Measurements from ENCODE around the gene SPEM3. TPM values are rescaled to one million over a fixed set of nuclear protein-coding genes. Genes with fewer than 3 reads are reported as not detected.

Gene SPEM3
- total and polyA plus RNA-seq, 12 donors, result not detected

DNA sequence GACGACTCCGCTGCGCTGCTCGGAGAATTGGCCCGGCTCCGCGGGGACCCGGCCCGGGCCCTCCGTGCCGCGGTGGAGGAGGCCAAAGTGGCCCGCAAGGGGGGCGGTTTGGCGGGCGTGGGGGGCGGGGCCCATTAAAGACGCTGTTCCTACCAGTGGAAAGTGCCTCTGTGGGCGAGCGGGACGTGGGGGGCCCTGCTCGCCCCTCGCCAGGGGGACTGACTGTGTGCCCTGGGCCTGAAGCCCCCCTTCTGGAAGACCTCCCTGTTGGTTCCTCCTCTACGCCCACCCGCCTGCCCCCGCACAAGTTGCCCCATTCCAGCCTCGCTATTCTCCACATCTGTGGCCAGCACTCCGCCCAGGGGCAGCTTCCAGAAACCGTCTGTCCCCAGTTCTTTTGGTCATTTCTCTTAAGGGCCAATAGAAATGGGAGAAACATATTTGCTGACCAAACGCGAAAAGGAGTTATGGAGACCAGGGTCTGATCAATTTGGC is 8.8 kb downstream of the SPEM3 start:
- intact Hi-C loops (cut with DNase I), result loop anchor here (5.0 kb wide), 2 partner anchors 40 to 125 kb away; partner anchors contain the start of genes SENP3 (in 1 of the 2) and ZBTB4 (in 1 of the 2)
- DNase-seq, result peak in 2 of 7 donors; percentile 53 to 58
- Histone ChIP-seq H3K27ac (peak overlapping the region; percentile 78 to 94 (median 90)), H3K4me1 (replicated peaks in 1 of 2) (peaks cover 50 to 52% of the 10 kb centered on the region in 2 donors), H3K27me3 (no peaks in the 10 kb centered on the region), H3K9me3 (replicated peaks in 1 of 3) (no peaks in the 10 kb centered on the region), H3K36me3 (replicated peaks in 1 of 2) (no peaks in the 10 kb centered on the region), H3K4me3 (peak overlapping the region in 2 of 4 donors; percentile 30 to 62)
- WGBS, 4 donors, result 18 to 49% (median 27%) methylated on average over 10 to 31 of the region's 31 CpGs
- TF ChIP-seq, protein P1, sequence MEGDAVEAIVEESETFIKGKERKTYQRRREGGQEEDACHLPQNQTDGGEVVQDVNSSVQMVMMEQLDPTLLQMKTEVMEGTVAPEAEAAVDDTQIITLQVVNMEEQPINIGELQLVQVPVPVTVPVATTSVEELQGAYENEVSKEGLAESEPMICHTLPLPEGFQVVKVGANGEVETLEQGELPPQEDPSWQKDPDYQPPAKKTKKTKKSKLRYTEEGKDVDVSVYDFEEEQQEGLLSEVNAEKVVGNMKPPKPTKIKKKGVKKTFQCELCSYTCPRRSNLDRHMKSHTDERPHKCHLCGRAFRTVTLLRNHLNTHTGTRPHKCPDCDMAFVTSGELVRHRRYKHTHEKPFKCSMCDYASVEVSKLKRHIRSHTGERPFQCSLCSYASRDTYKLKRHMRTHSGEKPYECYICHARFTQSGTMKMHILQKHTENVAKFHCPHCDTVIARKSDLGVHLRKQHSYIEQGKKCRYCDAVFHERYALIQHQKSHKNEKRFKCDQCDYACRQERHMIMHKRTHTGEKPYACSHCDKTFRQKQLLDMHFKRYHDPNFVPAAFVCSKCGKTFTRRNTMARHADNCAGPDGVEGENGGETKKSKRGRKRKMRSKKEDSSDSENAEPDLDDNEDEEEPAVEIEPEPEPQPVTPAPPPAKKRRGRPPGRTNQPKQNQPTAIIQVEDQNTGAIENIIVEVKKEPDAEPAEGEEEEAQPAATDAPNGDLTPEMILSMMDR (IDR thresholded peaks at IDR 0.05), result no peak
- TF ChIP-seq POLR2A (IDR thresholded peaks at IDR 0.05), result no peak

DNA sequence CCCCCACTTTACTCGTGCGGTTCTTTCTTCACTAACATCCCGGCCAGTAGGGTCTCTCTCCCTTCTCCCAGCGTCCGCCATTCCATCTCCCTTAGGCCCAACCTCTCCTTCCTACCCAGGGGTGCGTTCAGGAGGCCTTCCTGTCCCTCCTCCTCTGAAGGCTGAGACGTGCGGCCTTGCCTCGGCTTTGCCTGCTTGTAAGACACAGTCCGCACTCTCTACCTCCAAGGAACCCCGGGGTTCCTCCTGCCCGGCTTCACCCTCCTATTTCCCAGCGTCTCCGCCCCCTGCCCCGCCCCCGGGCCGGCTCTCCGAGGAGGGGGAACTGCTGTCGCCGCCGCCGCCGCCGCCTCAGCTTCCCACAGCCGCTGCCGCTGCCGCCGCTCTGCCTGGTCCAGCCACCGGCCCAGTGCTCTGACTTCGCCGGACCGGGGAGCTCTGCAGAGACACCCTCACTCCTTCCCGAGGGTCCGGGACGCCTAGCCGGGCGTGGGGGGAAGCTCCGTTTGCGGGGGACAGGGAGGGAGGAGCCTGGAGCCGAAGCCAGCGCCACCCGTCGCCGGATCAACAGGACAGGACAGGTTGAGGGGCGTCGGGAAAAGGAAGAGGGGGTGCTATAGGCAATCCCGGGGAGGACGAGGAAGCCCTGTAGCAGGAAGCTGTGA is 9.4 kb downstream of the SPEM3 start:
- peak overlapping the region in 3 of 4 donors; percentile 30 to 62 (median 54) for H3K4me3 ChIP-seq

DNA sequence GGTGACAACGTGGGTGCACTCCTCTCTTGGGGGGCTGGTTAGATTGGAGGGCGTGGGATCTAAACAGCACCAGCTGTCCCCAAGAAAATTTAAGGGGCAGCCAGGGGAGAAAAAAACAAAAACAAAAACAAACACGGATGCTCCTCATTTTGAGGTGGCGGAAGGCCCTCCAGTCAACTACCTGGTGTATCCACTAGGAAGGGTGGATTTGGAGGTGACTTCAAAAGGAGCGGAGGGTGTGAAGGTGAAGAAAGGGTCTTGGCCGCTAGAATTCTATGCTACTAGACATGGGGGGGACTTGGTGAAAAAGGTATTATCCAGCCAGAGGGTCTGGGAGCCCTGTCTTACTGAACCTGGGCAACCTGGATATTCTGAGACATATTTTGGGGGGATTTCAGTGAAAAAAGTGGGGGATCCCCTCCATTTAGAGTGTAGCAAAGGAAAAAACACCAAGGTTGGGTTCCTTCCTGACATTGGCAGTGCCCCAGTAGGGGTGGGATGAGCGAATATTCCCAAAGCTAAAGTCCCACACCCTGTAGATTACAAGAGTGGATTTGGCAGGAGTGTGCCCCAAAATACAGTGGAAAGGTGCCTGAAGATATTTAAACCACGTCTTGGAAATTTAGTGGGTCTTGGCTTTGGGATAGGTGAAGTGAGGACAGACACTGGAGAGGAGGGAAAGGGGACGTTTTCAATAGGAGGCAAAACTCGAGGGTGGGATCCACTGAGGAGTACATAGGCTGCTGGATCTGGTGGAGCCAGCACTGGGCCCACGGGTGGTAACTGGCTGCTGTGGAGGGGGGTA is 10.2 kb downstream of the SPEM3 start:
- Histone ChIP-seq H3K9me3 (replicated peaks in 1 of 3) (no peaks in the 10 kb centered on the region), H3K27me3 (no peaks in the 10 kb centered on the region), H3K27ac (peak overlapping the region in 4 of 5 donors; percentile 78 to 94 (median 89)), H3K4me3 (peak overlapping the region in 2 of 4 donors; percentile 54 to 62), H3K4me1 (replicated peaks in 1 of 2) (peaks cover 52 to 53% of the 10 kb centered on the region in 2 donors), H3K36me3 (replicated peaks in 1 of 2) (no peaks in the 10 kb centered on the region)
- intact Hi-C loops (cut with DNase I), result loop anchor here (5.0 kb wide), 2 partner anchors 38 to 123 kb away; partner anchors contain the start of genes SENP3 (in 1 of the 2) and ZBTB4 (in 1 of the 2)
- 44 to 52% (median 46%) methylated on average over 11 of the region's 11 CpGs for WGBS, 4 donors
- TF ChIP-seq, protein P1 (IDR thresholded peaks at IDR 0.05), result no peak
- no peak for TF ChIP-seq POLR2A (IDR thresholded peaks at IDR 0.05)
- DNase-seq, result no peak

More for the DNA sequence above, 9.4 kb downstream of the SPEM3 start:
- peaks cover 50 to 52% of the 10 kb centered on the region in 2 donors for H3K4me1 ChIP-seq (replicated peaks in 1 of 2)
- WGBS, 4 donors, result 22 to 29% (median 25%) methylated on average over 21 to 48 of the region's 48 CpGs
- TF ChIP-seq, protein P1 (IDR thresholded peaks at IDR 0.05), result no peak
- peak in 1 of 2 donors; percentile 55 for TF ChIP-seq POLR2A (IDR thresholded peaks at IDR 0.05)
- no peaks in the 10 kb centered on the region for H3K9me3 ChIP-seq (replicated peaks in 1 of 3)
- H3K27ac ChIP-seq, result peak overlapping the region; percentile 78 to 94 (median 90)
- intact Hi-C loops (cut with DNase I), result loop anchor here (5.0 kb wide), 2 partner anchors 39 to 124 kb away; partner anchors contain the start of genes SENP3 (in 1 of the 2) and ZBTB4 (in 1 of the 2)
- peak; percentile 72 to 88 (median 79) for DNase-seq
- H3K27me3 ChIP-seq, result no peaks in the 10 kb centered on the region
- no peaks in the 10 kb centered on the region for H3K36me3 ChIP-seq (replicated peaks in 1 of 2)
